Activated CD4-positive, alpha-beta memory T cell treated with anti-CD3 and anti-CD28 coated beads for 36 hours (primary cell): ENCODE measurements around the gene C1QTNF1. TPM values are rescaled to one million over a fixed set of nuclear protein-coding genes. Genes with fewer than 3 reads are reported as not detected.

Experiments
- CTCF ChIA-PET: fragments of 350-600 bp; sonication (Branson Sonifier 250); formaldehyde crosslinking; loops from one replicate; lab custom pipeline; 2021; ENCODE audit warnings: antibody characterized with exemption, inconsistent platforms; lab: Charles Lee
- POLR2A ChIA-PET: fragments of 350-600 bp; sonication (Branson Sonifier 250); formaldehyde crosslinking; loops from one replicate; lab custom pipeline; 2021; ENCODE audit warnings: antibody characterized with exemption; lab: Charles Lee
- DNase-seq: peaks from one replicate; pipeline ENCODE4 v3.0.0-alpha.2; 2020
- H3K27ac Mint-ChIP-seq: one replicate; pipeline ENCODE4 v1.8.0; 2021; ENCODE audit warnings: mixed read lengths
- H3K27me3 Mint-ChIP-seq: one replicate; pipeline ENCODE4 v1.8.0; 2021; ENCODE audit warnings: mixed read lengths
- H3K36me3 Mint-ChIP-seq: one replicate; pipeline ENCODE4 v1.8.0; 2021; ENCODE audit warnings: mixed read lengths
- H3K4me1 Mint-ChIP-seq: one replicate; pipeline ENCODE4 v1.8.0; 2021; ENCODE audit warnings: low read depth, mixed read lengths
- H3K4me3 Mint-ChIP-seq: one replicate; pipeline ENCODE4 v1.8.0; 2021; ENCODE audit warnings: mild to moderate bottlenecking, mixed read lengths
- H3K9me3 Mint-ChIP-seq: one replicate; pipeline ENCODE4 v1.8.0; 2021; ENCODE audit warnings: mixed read lengths
- intact Hi-C: fragments of 100-400 bp; cut with micrococcal nuclease; formaldehyde crosslinking; loops from one replicate; pipeline ENCODE4 v1.15.1; 2023
- total RNA-seq, 2 experiments: library from RNA; stranded (reverse); gene quantifications; one replicate each; pipeline ENCODE4 v1.2.3, GENCODE V29; 2021

C1QTNF1 gene
- total RNA-seq, 2 experiments from 2014 or later, result 0.31 to 0.38 TPM

- peak within 1 kb of the TSS; percentile 53 for H3K27ac Mint-ChIP-seq
- H3K9me3 Mint-ChIP-seq, result no peaks in the 10 kb centered on the region
- no peaks in the 10 kb centered on the region for H3K27me3 Mint-ChIP-seq
- ChIA-PET POLR2A (interaction anchor here (0.8 kb wide), 1 partner anchor 10 kb away, joined by 4 read pairs; no protein-coding TSS in a partner anchor), CTCF (interaction anchor here (0.8 to 1.9 kb wide), 5 partner anchors 10 to 317 kb away, joined by 3 to 19 read pairs (median 4); no protein-coding TSS in a partner anchor)
- peaks cover 13% of the 10 kb centered on the region for H3K4me1 Mint-ChIP-seq
- peak within 1 kb of the TSS; percentile 79 for H3K4me3 Mint-ChIP-seq
- DNase-seq, result peak; percentile 94
- intact Hi-C loops, result no loop called here
- H3K36me3 Mint-ChIP-seq, result peaks cover 6% of the 10 kb centered on the region
Measured at GRCh38 chr17:79074649-79075445, 50.9 kb downstream of the C1QTNF1 start, which contains the start of gene ENGASE. ENGASE (plus strand) TSS chr17:79074824; CDS start chr17:79074945, 121 bp downstream.

GRCh38 chr17:79075446-79075750 is 51.4 kb downstream of the C1QTNF1 start:
- Mint-ChIP-seq H3K27ac (peak overlapping the region; percentile 53), H3K9me3 (no peaks in the 10 kb centered on the region), H3K4me1 (peaks cover 13% of the 10 kb centered on the region), H3K27me3 (no peaks in the 10 kb centered on the region), H3K4me3 (peak overlapping the region; percentile 79), H3K36me3 (peaks cover 10% of the 10 kb centered on the region)
- intact Hi-C loops, result no loop called here
- DNase-seq, result peak; percentile 41
- ChIA-PET CTCF (interaction anchor here (0.6 to 1.2 kb wide), 4 partner anchors 9 to 316 kb away, joined by 3 to 7 read pairs (median 3); no protein-coding TSS in a partner anchor), POLR2A (no interaction called here)

- no peak for DNase-seq
- Mint-ChIP-seq H3K27me3 (no peaks in the 10 kb centered on the region), H3K36me3 (peaks cover 14% of the 10 kb centered on the region), H3K9me3 (no peaks in the 10 kb centered on the region), H3K4me3 (peak overlapping the region; percentile 79), H3K4me1 (peaks cover 13% of the 10 kb centered on the region), H3K27ac (peak overlapping the region; percentile 53)
- CTCF ChIA-PET, result interaction anchor here (0.6 to 1.2 kb wide), 3 partner anchors 9 to 32 kb away, joined by 3 to 4 read pairs (median 3); no protein-coding TSS in a partner anchor
- POLR2A ChIA-PET, result no interaction called here
- intact Hi-C loops, result no loop called here
Measured at GRCh38 chr17:79075861-79076406, 52.0 kb downstream of the C1QTNF1 start.

- intact Hi-C loops, result no loop called here
- Mint-ChIP-seq H3K36me3 (peaks cover 18% of the 10 kb centered on the region), H3K9me3 (no peaks in the 10 kb centered on the region), H3K27ac (no peak overlapping the region), H3K27me3 (no peaks in the 10 kb centered on the region), H3K4me3 (no peak overlapping the region), H3K4me1 (peaks cover 13% of the 10 kb centered on the region)
- ChIA-PET POLR2A (no interaction called here), CTCF (interaction anchor here (1.2 kb wide), 1 partner anchor 9 kb away, joined by 6 read pairs; no protein-coding TSS in a partner anchor)
- DNase-seq, result no peak
Measured at GRCh38 chr17:79077587-79077986, 53.6 kb downstream of the C1QTNF1 start.

GRCh38 chr17:79078476-79079190 is 54.7 kb downstream of the C1QTNF1 start:
- ChIA-PET POLR2A (no interaction called here), CTCF (interaction anchor here (1.7 kb wide), 1 partner anchor 8 kb away, joined by 4 read pairs; no protein-coding TSS in a partner anchor)
- H3K27ac Mint-ChIP-seq, result no peak overlapping the region
- no peaks in the 10 kb centered on the region for H3K27me3 Mint-ChIP-seq
- intact Hi-C loops, result no loop called here
- H3K4me1 Mint-ChIP-seq, result peaks cover 13% of the 10 kb centered on the region
- DNase-seq, result no peak
- no peak overlapping the region for H3K4me3 Mint-ChIP-seq
- H3K36me3 Mint-ChIP-seq, result peaks cover 18% of the 10 kb centered on the region
- no peaks in the 10 kb centered on the region for H3K9me3 Mint-ChIP-seq

- Mint-ChIP-seq H3K4me1 (peaks cover 10% of the 10 kb centered on the region), H3K27me3 (no peaks in the 10 kb centered on the region), H3K4me3 (no peak overlapping the region), H3K27ac (no peak overlapping the region), H3K9me3 (no peaks in the 10 kb centered on the region), H3K36me3 (peaks cover 18% of the 10 kb centered on the region)
- POLR2A ChIA-PET, result no interaction called here
- CTCF ChIA-PET, result interaction anchor here (1.7 kb wide), 1 partner anchor 7 kb away, joined by 4 read pairs; no protein-coding TSS in a partner anchor
- intact Hi-C loops, result no loop called here
- DNase-seq, result no peak
Measured at GRCh38 chr17:79079421-79080200, 55.6 kb downstream of the C1QTNF1 start.

- Mint-ChIP-seq H3K27ac (no peak overlapping the region), H3K27me3 (no peaks in the 10 kb centered on the region), H3K4me1 (peaks cover 9% of the 10 kb centered on the region), H3K4me3 (no peak overlapping the region), H3K36me3 (peaks cover 18% of the 10 kb centered on the region), H3K9me3 (no peaks in the 10 kb centered on the region)
- ChIA-PET CTCF (no interaction called here), POLR2A (no interaction called here)
- intact Hi-C loops, result no loop called here
- no peak for DNase-seq
Measured at GRCh38 chr17:79080349-79080748, 56.4 kb downstream of the C1QTNF1 start.

GRCh38 chr17:79080761-79081290 is 56.9 kb downstream of the C1QTNF1 start:
- Mint-ChIP-seq H3K27ac (no peak overlapping the region), H3K9me3 (no peaks in the 10 kb centered on the region), H3K4me1 (peaks cover 4% of the 10 kb centered on the region), H3K4me3 (no peak overlapping the region), H3K36me3 (peaks cover 18% of the 10 kb centered on the region), H3K27me3 (no peaks in the 10 kb centered on the region)
- no peak for DNase-seq
- intact Hi-C loops, result no loop called here
- ChIA-PET CTCF (interaction anchor here (1.7 to 2.1 kb wide), 2 partner anchors 14 to 16 kb away, joined by 8 to 9 read pairs; no protein-coding TSS in a partner anchor), POLR2A (no interaction called here)

GRCh38 chr17:79081571-79082276 is 57.8 kb downstream of the C1QTNF1 start:
- no peak overlapping the region for H3K27ac Mint-ChIP-seq
- DNase-seq, result no peak
- peaks cover 21% of the 10 kb centered on the region for H3K36me3 Mint-ChIP-seq
- intact Hi-C loops, result loop anchor here (1.0 kb wide), 1 partner anchor 16 kb away; no protein-coding TSS in a partner anchor
- no peaks in the 10 kb centered on the region for H3K9me3 Mint-ChIP-seq
- no peaks in the 10 kb centered on the region for H3K27me3 Mint-ChIP-seq
- no peaks in the 10 kb centered on the region for H3K4me1 Mint-ChIP-seq
- POLR2A ChIA-PET, result no interaction called here
- CTCF ChIA-PET, result interaction anchor here (1.2 to 2.1 kb wide), 7 partner anchors 8 to 38 kb away, joined by 3 to 10 read pairs (median 8); no protein-coding TSS in a partner anchor
- no peak overlapping the region for H3K4me3 Mint-ChIP-seq

- intact Hi-C loops, result loop anchor here (1.0 kb wide), 1 partner anchor 17 kb away; no protein-coding TSS in a partner anchor
- POLR2A ChIA-PET, result no interaction called here
- Mint-ChIP-seq H3K27me3 (no peaks in the 10 kb centered on the region), H3K4me1 (no peaks in the 10 kb centered on the region), H3K27ac (no peak overlapping the region), H3K36me3 (peaks cover 21% of the 10 kb centered on the region), H3K9me3 (no peaks in the 10 kb centered on the region), H3K4me3 (no peak overlapping the region)
- CTCF ChIA-PET, result interaction anchor here (0.7 to 2.1 kb wide), 11 partner anchors 9 to 118 kb away, joined by 3 to 10 read pairs (median 5); no protein-coding TSS in a partner anchor
- peak; percentile 67 for DNase-seq
Measured at GRCh38 chr17:79082311-79083190, 58.6 kb downstream of the C1QTNF1 start.
